ENCODE measurements around the gene STK38. TPM values are rescaled to one million over a fixed set of nuclear protein-coding genes. Genes with fewer than 3 reads are reported as not detected.

STK38 gene
- total RNA-seq: 12.8 and 12.9 TPM in 2 replicates

GRCh38 chr6:36546920-36547645 is at the start of gene STK38:
Gene STK38, minus strand, starts transcription at chr6:36547479. Its CDS starts 7,277 bp downstream, at chr6:36540202.

GRCh38 chr6:36594029-36594815 is 46.9 kb upstream of the STK38 start, which contains the start of gene SRSF3:
Gene SRSF3, plus strand, starts transcription at chr6:36594362. Its CDS starts 2,401 bp downstream, at chr6:36596763.

Other genes starting within 250 kb of the STK38 start
- gene BNIP5, start 210.6 kb downstream of the STK38 start, total RNA-seq: not detected in 2 replicates
- gene ETV7, start 159.8 kb downstream of the STK38 start, total RNA-seq: 0.11 and 0.47 TPM in 2 replicates
- 0.08 TPM in 1 of 2 replicates, not detected in the other for gene PXT1, start 104.6 kb downstream of the STK38 start, total RNA-seq
- gene KCTD20, start 104.5 kb downstream of the STK38 start, total RNA-seq: 18.4 and 26.0 TPM in 2 replicates
- gene SRSF3, start 46.9 kb upstream of the STK38 start, total RNA-seq: 228 and 470 TPM in 2 replicates
- 314 and 410 TPM in 2 replicates for gene CDKN1A, start 131.2 kb upstream of the STK38 start, total RNA-seq
- 0.19 TPM in 1 of 2 replicates, not detected in the other for gene RAB44, start 150.3 kb upstream of the STK38 start, total RNA-seq

Measured in hair follicular keratinocyte (primary cell).